Activated naive CD4-positive, alpha-beta T cell treated with anti-CD3 and anti-CD28 coated beads, Interleukin-2, amount 50 U/mL, for 24 hours (primary cell): Measurements from ENCODE around the gene ITGA2.
A peak's percentile ranks its signal among the peaks of the same experiment; 100 is the strongest.

ENCODE experiments used
- H3K27ac Mint-ChIP-seq: one replicate; pipeline ENCODE4 v1.8.0; 2021; ENCODE audit warnings: mild to moderate bottlenecking, mixed read lengths
- H3K27me3 Mint-ChIP-seq: one replicate; pipeline ENCODE4 v1.8.0; 2021; ENCODE audit warnings: mixed read lengths
- H3K36me3 Mint-ChIP-seq: one replicate; pipeline ENCODE4 v1.8.0; 2021; ENCODE audit warnings: mixed read lengths
- H3K4me1 Mint-ChIP-seq: one replicate; pipeline ENCODE4 v1.8.0; 2021; ENCODE audit warnings: mixed read lengths
- H3K4me3 Mint-ChIP-seq: one replicate; pipeline ENCODE4 v1.8.0; 2021; ENCODE audit warnings: mild to moderate bottlenecking, mixed read lengths
- H3K9me3 Mint-ChIP-seq: one replicate; pipeline ENCODE4 v1.8.0; 2021; ENCODE audit warnings: mixed read lengths

The ITGA2 gene

DNA sequence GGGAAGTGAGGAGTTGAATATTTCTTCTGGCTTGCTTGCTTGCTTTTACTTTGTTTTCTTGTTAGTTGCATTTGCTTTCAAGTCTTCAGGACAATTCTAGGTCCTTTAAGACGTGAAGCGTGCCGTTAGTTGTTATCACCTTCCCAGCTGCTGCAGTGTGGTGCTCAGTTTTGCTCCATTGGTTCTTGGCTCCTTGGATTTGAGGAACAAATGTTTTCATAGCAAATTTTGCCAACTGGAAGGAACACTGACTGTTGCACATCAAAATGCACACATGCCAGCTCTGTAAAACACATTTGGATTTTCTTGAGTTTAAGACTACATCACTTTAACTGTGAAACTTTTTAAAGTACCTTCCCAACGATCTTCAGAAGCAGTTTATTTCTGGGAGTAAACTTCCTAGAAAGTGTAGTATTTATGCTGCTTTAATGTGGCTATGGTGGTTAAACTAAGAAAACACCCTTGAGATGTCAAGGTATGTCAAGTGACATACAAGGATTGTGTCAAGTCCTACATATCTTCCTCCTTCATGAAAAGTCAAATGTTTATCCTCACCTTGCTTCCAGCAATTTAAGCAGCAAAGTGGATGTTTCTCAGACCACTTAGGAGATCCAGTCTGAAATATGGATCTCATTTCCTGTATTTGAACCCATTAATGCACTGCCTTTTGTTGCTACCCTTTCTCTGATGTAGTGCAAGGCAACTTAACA lies 95.5 kb downstream of the ITGA2 start:
- Mint-ChIP-seq H3K4me1 (peaks cover 38% of the 10 kb centered on the region), H3K4me3 (no peak overlapping the region), H3K27ac (no peak overlapping the region), H3K27me3 (no peaks in the 10 kb centered on the region), H3K9me3 (no peaks in the 10 kb centered on the region), H3K36me3 (no peaks in the 10 kb centered on the region)

DNA sequence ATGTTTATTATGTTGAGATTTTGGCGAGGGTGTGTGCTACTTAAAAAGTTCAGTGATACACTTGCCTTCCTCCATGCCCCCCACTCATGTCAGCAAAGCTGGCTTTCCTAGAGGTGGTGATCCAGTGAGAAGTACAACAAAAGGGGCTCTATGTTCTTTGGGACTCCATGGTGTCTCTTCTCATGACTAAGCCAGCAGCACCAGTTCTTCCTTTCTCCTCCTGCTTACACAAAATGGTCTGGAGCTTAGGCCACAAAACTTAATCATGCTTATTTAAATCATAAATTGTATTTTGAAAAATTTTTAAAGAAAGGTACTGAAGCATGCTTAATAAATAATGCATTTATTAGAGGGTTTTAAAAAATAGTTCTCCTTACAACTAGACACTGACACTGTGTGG lies 98.0 kb downstream of the ITGA2 start:
- Mint-ChIP-seq H3K27ac (no peak overlapping the region), H3K4me1 (peaks cover 43% of the 10 kb centered on the region), H3K27me3 (no peaks in the 10 kb centered on the region), H3K36me3 (no peaks in the 10 kb centered on the region), H3K4me3 (no peak overlapping the region), H3K9me3 (no peaks in the 10 kb centered on the region)

DNA sequence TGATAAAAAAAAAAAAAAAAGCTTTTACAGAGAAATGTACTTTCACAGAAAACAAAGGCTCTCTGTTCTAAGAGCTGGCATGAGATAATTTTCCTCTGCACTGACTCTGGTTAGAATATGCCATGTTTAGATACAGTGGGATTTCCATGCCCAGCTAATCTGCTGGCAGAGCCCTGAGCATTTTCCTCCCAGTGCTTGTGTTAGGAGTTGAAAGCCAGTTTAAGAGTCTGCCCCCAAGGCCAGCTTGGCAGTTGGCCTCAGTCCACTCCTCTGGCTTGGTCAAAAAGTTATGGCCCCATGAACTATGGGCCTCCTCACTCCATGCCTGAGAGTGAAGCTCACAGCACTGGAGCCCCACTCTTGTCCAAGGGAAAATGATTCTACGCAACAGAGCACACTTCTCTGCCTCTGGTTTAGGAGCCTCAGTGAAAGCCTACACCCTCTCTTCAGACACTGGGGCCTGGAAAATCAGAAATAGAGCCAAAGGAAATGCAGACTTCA lies 98.5 kb downstream of the ITGA2 start:
- no peaks in the 10 kb centered on the region for H3K27me3 Mint-ChIP-seq
- H3K4me1 Mint-ChIP-seq, result peaks cover 43% of the 10 kb centered on the region
- no peak overlapping the region for H3K27ac Mint-ChIP-seq
- H3K9me3 Mint-ChIP-seq, result no peaks in the 10 kb centered on the region
- H3K36me3 Mint-ChIP-seq, result no peaks in the 10 kb centered on the region
- no peak overlapping the region for H3K4me3 Mint-ChIP-seq

DNA sequence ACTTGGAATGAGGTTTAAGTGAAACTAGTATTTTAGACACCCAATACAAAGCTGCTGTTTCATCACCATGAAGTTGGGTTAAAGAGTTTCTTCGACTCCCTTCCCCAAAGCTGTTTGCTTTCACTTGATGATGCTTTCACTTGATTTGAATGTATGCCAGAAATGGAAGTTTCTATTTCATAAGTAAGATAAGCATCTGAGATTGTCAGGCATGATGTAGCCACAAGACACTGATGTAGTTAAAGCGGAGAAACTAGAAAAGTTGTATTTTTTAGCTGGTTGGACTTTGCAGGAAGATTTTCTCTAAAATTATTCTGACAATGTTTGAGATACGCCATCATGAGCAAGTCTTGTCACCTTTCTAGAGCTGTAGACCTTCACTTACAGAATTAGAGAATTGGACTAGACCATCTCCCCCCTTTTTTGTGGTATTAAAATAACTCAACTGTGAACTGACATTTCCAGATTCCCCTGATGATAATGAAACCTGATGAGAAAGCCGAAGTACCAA lies 100.4 kb downstream of the ITGA2 start:
- no peaks in the 10 kb centered on the region for H3K27me3 Mint-ChIP-seq

DNA sequence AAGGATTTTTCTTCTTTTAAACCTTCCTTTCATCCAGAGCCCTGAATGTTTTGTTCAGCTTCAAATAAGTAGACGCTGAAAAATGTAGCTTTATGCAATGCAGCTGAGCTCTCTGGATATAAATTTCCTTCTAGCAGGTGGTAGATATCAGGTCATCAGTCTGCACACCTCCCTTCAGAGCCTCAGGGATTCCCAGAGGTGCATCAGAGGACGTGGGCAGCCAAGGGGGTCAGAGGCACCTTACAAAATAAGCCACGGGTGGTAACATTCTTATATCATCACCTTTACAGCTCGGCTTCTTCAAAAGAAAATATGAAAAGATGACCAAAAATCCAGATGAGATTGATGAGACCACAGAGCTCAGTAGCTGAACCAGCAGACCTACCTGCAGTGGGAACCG lies 101.1 kb downstream of the ITGA2 start:
- Mint-ChIP-seq H3K27me3 (no peaks in the 10 kb centered on the region), H3K9me3 (no peaks in the 10 kb centered on the region), H3K27ac (no peak overlapping the region), H3K36me3 (no peaks in the 10 kb centered on the region), H3K4me3 (no peak overlapping the region), H3K4me1 (peaks cover 20% of the 10 kb centered on the region)

More for the DNA sequence above, 100.4 kb downstream of the ITGA2 start:
- Mint-ChIP-seq H3K9me3 (no peaks in the 10 kb centered on the region), H3K4me3 (peak overlapping the region; percentile 41), H3K36me3 (no peaks in the 10 kb centered on the region), H3K4me1 (peaks cover 26% of the 10 kb centered on the region), H3K27ac (peak overlapping the region; percentile 36)

DNA sequence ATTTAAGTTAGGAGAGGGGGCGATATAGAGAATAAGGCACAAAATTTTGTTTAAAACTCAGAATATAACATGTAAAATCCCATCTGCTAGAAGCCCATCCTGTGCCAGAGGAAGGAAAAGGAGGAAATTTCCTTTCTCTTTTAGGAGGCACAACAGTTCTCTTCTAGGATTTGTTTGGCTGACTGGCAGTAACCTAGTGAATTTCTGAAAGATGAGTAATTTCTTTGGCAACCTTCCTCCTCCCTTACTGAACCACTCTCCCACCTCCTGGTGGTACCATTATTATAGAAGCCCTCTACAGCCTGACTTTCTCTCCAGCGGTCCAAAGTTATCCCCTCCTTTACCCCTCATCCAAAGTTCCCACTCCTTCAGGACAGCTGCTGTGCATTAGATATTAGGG lies 102.1 kb downstream of the ITGA2 start:
- H3K4me1 Mint-ChIP-seq, result peaks cover 26% of the 10 kb centered on the region
- H3K4me3 Mint-ChIP-seq, result no peak overlapping the region
- no peaks in the 10 kb centered on the region for H3K9me3 Mint-ChIP-seq
- no peak overlapping the region for H3K27ac Mint-ChIP-seq
- H3K36me3 Mint-ChIP-seq, result peaks cover 2% of the 10 kb centered on the region
- no peaks in the 10 kb centered on the region for H3K27me3 Mint-ChIP-seq

DNA sequence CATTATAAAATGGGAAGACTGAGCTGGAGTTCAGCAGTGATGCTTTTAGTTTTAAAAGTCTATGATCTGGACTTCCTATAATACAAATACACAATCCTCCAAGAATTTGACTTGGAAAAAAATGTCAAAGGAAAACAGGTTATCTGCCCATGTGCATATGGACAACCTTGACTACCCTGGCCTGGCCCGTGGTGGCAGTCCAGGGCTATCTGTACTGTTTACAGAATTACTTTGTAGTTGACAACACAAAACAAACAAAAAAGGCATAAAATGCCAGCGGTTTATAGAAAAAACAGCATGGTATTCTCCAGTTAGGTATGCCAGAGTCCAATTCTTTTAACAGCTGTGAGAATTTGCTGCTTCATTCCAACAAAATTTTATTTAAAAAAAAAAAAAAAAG lies 103.1 kb downstream of the ITGA2 start:
- Mint-ChIP-seq H3K36me3 (peaks cover 2% of the 10 kb centered on the region), H3K9me3 (no peaks in the 10 kb centered on the region)

DNA sequence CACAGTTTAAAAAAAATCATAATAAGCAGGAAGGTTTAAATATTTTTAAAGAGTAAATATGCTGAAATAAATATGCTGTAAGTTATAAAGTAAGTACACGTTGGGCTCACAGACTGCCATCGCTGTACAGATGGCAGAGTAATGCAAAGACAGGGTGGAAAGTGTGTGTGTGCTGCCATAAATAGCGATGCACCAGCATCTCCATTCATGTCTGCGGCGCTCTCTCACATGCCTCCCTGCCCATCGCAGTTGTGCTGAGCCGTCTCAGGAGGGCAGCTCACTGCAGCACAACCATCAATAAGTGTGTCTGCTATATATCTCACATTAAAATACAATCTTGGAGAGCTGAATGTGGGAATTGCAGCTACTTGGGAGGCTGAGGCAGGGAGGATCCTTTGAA lies 106.1 kb downstream of the ITGA2 start:
- Mint-ChIP-seq H3K27me3 (no peaks in the 10 kb centered on the region), H3K27ac (no peak overlapping the region), H3K36me3 (peaks cover 5% of the 10 kb centered on the region), H3K9me3 (no peaks in the 10 kb centered on the region), H3K4me3 (no peak overlapping the region), H3K4me1 (peaks cover 12% of the 10 kb centered on the region)

More for the DNA sequence above, 103.1 kb downstream of the ITGA2 start:
- no peak overlapping the region for H3K4me3 Mint-ChIP-seq
- peaks cover 26% of the 10 kb centered on the region for H3K4me1 Mint-ChIP-seq
- H3K27ac Mint-ChIP-seq, result no peak overlapping the region
- no peaks in the 10 kb centered on the region for H3K27me3 Mint-ChIP-seq

DNA sequence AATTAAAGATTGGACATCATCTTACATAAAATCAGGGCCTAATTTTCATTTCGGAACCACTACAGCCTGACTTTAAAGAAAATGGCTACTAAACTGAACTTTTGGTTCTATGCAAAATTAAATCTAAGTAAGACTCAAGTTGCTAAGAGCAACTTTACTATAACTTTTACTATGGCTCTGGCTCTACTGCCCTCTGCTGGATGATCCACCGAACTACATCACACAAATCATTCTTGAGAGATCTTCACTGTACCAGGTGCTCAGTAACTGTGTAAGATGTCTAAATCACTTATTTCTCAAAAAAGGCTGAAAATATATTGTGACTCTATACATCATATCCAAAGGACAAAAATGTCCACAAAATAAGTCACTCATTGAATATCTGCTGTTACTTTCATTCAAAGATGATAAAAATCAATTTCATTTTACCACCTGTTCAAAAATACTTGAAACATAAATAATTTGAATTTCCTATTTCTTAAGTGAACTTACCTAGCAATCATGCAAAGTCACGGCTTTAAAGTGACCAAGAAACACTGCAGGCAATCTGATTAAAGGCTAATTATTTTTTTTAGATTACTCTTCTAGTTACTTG lies 106.9 kb downstream of the ITGA2 start:
- Mint-ChIP-seq H3K4me3 (no peak overlapping the region), H3K4me1 (peaks cover 9% of the 10 kb centered on the region), H3K27ac (peak overlapping the region; percentile 35), H3K36me3 (peaks cover 5% of the 10 kb centered on the region), H3K9me3 (no peaks in the 10 kb centered on the region), H3K27me3 (no peaks in the 10 kb centered on the region)

DNA sequence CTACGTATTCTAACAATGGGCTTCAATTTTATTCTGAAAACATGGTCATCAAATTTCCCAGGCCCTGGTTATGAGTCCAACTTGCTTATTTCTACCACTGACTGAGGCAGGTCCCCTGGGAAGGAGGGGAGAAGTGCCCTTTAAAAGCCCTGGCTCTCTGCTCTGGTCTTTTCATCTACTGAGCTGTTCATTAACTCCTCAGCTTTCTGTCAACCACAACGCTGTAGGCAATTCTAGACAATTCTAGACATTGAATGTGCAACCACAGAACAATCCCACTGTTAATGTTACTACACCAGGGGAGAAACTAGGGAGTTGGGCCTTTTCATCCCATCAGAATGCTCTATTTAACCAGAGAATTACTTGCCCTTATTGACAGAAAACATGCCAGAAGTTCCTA lies 110.4 kb downstream of the ITGA2 start:
- Mint-ChIP-seq H3K27me3 (no peaks in the 10 kb centered on the region), H3K27ac (no peak overlapping the region), H3K4me1 (peaks cover 15% of the 10 kb centered on the region), H3K36me3 (peaks cover 7% of the 10 kb centered on the region), H3K4me3 (no peak overlapping the region), H3K9me3 (no peaks in the 10 kb centered on the region)

DNA sequence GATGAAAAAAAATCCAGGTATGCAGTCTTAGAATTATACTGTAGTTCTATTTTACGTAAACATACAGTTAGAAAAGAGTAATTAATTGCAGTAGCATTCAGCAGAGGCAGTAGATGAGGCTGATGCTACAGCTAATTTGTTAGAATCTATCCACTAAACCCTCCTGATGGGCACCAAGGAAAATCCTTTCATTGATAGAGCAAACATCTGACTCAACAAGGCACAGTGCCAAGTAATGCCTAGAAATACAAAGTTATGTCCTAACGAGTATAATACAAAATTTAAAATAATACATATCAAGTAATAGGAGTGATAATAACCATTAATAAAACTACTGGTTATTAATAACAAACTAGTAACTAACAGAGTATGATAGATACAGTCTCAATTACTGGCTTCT lies 111.5 kb downstream of the ITGA2 start:
- no peaks in the 10 kb centered on the region for H3K27me3 Mint-ChIP-seq
- no peaks in the 10 kb centered on the region for H3K9me3 Mint-ChIP-seq
- no peak overlapping the region for H3K4me3 Mint-ChIP-seq
- no peak overlapping the region for H3K27ac Mint-ChIP-seq
- H3K4me1 Mint-ChIP-seq, result peaks cover 25% of the 10 kb centered on the region
- H3K36me3 Mint-ChIP-seq, result peaks cover 12% of the 10 kb centered on the region

DNA sequence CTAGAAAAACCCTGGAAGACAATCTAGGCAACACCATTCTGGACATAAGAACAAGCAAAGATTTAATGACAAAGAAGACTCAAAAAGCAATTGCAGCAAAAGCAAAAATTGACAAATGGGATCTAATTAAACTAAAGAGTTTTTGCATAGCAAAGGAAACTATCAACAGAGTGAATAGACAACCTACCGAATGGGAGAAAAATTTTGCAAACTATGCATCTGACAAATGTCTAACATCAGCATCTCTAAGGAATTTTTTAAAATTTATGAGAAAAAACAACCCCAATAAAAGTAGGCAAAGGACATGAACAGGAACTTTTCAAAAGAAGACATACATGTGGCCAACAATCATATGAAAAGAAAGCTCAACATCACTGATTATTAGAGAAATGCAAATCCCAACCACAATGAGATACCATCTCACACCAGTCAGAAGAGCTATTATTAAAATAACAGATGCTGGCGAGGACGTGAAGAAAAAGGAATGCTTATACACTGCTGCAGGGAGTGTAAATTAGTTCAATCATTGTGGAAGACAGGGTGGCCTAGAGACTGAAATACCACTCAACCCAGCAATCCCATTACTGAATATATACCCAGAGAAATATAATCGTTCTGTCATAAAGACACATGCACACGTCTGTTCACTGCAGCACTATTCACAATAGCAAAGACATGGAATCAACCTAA lies 116.6 kb downstream of the ITGA2 start:
- H3K27me3 Mint-ChIP-seq, result no peaks in the 10 kb centered on the region
- peaks cover 13% of the 10 kb centered on the region for H3K36me3 Mint-ChIP-seq
- no peak overlapping the region for H3K27ac Mint-ChIP-seq
- peak overlapping the region; percentile 56 for H3K4me3 Mint-ChIP-seq
- H3K4me1 Mint-ChIP-seq, result peaks cover 64% of the 10 kb centered on the region
- H3K9me3 Mint-ChIP-seq, result no peaks in the 10 kb centered on the region

DNA sequence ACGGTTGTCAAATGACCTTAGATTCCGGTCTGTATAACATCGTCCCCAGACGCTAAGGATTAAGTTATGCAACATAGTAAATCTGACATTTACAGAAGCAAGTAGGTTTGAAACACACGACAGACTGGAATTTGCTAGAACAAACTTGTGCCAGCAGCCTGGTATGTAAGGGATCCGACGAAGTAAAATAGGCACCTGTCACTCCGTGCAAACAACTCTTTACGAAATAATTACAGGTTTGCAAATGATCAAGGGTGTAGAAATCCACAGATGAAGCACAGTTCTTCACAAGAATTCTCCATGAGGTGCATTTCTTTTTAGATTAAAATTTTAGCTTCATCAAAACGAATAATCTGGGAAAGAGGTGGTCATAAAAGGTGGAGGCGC lies 119.9 kb downstream of the ITGA2 start:
- peaks cover 11% of the 10 kb centered on the region for H3K36me3 Mint-ChIP-seq
- H3K4me3 Mint-ChIP-seq, result peak overlapping the region; percentile 97
- H3K9me3 Mint-ChIP-seq, result no peaks in the 10 kb centered on the region
- peaks cover 59% of the 10 kb centered on the region for H3K4me1 Mint-ChIP-seq
- no peaks in the 10 kb centered on the region for H3K27me3 Mint-ChIP-seq
- peak overlapping the region; percentile 95 for H3K27ac Mint-ChIP-seq

DNA sequence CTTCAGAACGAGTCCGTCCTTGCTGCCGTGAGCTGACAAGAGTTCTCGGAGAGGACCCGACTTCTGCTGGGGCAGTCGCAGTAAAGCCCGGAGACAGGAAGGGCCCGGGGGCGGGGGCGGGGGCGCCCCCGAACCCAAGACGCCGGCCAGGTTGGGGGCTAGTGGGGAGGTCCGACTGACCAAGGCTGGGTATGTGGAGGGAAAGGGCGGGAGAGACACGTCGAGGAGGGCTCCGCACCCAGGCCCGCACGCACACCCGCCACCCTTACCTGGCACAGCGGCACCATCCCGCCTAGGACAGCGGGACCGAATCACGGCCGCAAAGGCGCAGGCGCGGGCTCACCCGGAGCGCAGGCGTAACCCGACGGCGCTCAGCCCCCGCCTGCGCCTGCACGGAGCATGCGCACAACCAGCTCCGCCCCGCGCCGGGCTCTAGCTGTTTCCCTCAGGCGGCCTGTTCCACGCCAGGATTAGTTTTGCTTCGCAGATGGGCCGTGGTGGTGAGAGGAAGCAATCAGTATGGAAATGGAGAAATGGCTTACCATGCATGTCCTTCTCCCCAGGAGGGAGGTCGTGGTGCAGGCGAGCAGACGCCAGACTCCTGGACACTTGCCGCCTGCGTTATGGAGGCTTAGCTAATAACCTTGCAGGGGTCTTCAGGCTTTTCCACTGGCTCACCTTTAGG lies 120.4 kb downstream of the ITGA2 start, which contains the start of gene MOCS2:
TSS of gene MOCS2 (minus strand) at position 315 of the 685 bp plus-strand sequence. CDS start 2,583 bp downstream, outside the sequence.
- Mint-ChIP-seq H3K4me3 (peak within 1 kb of the TSS; percentile 97), H3K36me3 (peaks cover 11% of the 10 kb centered on the region), H3K4me1 (peaks cover 59% of the 10 kb centered on the region), H3K27ac (peak within 1 kb of the TSS; percentile 95), H3K27me3 (no peaks in the 10 kb centered on the region), H3K9me3 (no peaks in the 10 kb centered on the region)

DNA sequence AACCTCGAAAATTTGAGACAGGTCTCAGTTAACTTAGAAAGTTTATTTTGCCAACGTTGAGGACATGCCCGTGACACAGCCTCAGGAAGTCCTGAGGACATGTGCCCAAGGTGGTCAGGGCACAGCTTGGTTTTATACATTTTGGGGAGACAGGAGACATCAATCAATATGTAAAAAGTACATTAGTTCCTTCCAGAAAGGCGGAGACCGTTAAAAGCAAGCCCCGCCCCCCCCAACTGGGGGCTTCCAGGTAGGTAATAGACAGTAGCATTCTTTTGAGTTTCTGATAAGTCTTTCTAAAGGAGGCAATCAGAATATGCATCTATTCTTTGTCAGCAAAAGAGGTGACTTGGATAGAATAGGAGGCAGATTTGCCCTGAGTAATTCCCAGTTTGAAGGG lies 121.0 kb downstream of the ITGA2 start:
- H3K36me3 Mint-ChIP-seq, result peaks cover 11% of the 10 kb centered on the region
- H3K9me3 Mint-ChIP-seq, result no peaks in the 10 kb centered on the region
- no peaks in the 10 kb centered on the region for H3K27me3 Mint-ChIP-seq
- H3K4me1 Mint-ChIP-seq, result peaks cover 54% of the 10 kb centered on the region
- peak overlapping the region; percentile 95 for H3K27ac Mint-ChIP-seq
- H3K4me3 Mint-ChIP-seq, result peak overlapping the region; percentile 97
